Activated gamma-delta T cell treated with anti-CD3 and anti-CD28 coated beads, Interleukin-2, amount 50 U/mL, for 16 hours (primary cell): ENCODE results near the gene DIRAS1.

Experiments used
- DNase-seq: peaks from one replicate; pipeline ENCODE4 v3.0.0-alpha.2; 2020; ENCODE audit warnings: low read depth

DIRAS1 gene, protein sequence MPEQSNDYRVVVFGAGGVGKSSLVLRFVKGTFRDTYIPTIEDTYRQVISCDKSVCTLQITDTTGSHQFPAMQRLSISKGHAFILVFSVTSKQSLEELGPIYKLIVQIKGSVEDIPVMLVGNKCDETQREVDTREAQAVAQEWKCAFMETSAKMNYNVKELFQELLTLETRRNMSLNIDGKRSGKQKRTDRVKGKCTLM

DNA sequence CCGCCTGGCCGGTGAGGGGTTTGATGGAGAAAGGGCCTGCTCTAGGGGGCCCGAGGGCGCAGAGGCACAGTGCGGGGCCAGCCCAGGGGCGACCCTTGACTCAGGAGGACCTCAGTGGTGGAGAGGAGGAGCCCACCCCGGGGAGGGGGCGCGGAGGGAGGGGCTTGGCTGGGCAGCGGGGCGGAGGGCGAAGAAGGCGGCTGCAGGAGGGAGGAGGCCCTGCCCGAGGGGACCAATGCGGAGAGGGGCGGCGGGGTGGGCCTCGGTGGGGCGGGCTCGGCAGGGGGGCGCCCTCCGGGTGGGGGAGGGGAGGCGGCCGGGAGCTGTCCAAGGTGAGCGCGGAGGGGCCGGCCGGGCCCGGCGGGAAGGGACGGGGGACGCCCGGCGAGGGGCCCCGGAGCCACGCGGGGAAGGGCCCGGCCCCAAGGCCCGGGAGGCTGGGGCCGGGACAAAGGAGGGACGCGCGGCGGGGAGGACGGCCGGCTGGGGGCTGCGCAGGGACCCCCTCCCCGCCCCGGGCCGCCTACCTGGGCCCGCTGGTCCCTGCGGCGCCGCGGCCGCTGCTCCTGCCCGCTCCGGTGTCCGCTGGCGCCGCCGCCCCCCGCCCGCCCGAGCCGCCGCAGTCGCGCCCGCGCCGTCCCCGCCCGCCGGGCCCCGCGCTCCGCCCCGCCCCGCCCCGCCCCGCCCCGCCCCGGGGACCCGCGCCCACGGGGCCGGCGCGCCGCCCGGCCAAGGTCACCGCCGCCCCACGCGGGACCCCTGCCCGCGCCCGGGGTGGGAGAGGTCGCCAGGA, at the start of gene DIRAS1:
DIRAS1 (minus strand) TSS at position 596 of the 793 bp plus-strand sequence. CDS start 3,566 bp downstream, outside the sequence.
- DNase-seq = no peak

DNA sequence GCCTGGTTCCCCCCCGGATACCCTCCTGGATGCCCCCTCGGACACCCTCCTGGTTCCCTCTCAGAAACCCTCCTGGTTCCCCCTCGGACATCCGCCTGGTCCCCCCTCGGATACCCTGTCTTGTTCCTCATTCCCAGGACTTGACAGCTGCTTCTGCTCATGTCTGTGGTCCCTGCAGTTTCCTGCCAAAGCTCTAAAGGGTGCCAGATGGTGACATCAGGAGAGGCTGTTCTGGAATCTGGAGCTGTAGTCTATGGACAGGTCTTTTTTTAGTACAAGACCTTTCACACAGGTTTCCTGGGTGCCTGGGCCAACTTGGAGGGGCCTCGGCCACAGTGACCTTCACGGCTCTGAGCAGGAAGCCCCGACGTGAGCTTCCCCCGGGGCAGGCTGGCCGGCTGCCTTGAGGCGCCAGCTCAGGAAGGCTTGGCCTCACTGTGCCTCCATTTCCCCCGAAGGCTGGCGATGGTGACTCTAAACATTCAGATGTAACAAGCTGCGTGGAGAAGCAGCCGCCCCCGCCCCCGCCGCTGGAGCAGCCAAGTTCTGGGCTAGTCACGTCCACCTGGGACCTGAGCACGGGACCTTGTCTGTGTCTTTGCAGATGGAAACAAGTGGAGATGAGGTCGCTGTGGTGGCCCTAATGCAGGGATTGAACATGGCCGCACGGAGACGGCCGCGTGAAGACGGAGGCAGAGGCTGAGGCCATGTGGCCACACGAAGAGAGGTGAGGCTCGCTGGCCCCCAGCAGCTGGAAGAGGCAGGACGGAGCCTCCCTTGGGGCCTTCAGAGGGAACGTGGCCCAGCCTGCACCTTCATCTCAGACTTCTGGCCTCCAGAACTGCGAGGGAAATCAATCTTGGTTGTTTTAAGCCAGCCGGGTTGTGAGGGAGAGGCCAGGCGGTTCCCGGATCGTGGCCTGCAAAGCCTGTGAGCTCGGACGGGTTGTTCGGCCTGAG, 49.2 kb upstream of the DIRAS1 start:
- DNase-seq = no peak

DNA sequence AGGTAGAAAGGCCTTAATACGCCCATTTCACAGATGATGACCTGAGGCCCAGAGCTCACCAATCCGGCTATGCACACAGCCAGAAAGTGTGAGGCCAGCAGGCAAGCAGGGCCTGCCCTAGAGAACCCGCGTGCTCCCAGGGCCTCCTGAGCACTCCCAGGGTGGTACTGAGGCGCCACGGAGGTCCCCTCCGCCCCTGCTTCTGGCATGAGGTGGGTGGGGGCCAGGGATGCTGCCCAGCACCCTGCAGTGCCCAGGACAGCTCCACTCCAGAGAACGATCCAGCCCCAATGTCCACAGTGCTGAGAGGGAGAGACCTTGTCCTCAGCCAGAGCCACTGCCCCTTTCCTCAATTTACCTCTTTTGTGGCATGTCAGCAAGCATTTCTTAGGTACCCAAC, 48.0 kb upstream of the DIRAS1 start:
- DNase-seq = no peak

DNA sequence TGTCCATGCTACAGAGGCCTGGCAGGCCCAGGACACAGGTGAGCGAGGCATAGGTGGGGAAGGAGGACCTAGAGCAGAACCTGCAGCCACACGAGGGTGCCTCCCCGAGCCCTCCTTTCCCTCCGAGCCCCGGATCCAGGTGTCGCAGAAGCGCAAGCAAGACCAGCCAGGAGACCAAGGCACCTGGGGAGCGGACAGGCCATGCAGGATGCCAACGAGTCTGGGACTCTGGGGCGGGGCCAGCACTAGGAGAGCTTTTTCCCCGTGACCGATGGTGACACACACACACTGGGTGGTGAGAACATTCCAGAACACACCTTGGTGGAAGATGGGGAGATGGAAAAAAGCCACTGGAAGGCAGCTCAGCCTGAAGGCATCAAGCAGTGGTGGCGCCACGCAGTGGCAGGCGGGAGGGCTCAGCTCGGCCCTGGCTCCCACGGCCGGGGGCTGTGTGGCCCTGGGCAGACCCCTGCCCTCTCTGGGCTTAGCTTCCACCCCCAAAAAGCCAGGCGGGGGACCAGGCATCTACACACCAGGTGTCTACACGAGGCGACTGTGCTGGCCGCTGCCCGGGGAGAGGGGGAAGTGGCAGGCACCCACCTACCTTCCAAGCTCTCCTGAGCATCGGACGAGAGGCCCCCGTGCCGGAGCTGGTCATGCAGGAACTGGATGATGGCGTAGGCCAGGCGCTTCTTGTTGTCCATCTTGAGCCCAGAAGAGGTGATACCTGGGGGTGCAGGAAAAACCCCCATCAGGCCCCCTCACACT, 47.4 kb upstream of the DIRAS1 start:
- DNase-seq = no peak

DNA sequence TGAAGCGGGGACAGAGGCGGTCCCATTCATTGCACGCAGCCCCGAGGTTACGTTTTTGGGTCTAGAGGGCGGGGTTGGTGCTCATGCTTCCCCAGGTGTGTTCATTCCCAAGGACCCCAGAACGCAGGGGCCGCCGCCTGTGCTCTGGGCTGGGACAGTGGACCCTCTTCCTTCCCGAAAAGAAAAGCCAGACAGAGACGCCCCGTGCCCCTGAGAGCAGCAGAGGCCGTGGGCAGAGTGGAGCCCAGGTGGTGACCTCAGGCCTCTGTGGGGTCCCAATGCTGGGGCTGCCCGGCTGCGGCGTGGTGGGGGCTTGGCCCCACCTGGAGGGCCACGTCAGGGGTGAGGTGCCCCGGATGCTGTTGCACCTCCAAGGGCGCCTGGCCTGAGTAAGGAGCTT, 46.5 kb upstream of the DIRAS1 start:
- DNase-seq = no peak

DNA sequence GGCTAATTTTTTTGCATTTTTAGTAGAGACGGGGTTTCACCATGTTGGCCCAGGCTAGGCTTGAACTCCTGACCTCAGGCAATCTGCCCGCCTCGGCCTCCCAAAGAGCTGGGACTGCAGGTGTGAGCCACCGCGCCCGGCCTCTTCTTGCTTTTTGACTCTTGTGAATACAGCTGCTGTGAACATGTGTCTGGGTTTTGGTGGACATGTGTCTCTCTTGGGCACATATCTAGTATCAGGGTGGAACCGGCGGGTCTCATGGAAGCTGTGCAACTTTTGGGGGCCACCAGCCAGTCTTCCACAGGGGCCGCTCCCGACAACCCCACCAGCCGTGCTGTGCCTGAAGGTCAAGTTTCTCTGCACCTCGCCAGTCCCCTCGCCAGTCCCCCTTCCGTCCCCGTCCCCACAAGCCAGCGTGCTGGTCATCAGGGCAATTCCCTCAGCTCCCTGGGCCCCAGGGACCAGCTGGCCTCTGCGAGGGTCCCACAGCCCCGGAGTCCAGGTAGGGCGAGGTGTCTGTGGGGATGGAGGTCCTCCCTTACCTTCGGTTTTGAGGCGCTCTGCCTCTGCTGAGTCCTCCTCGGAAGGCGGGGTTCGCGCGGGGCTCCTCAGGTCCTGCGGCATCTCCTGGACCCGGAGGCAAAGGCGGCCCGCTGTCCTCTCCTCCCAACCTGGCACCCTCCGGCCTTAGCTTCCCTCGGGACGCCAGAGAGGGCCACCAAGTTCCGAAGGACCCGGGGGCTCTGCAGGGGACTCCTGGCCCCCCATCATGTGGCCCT, 45.6 kb upstream of the DIRAS1 start:
- DNase-seq = no peak

DNA sequence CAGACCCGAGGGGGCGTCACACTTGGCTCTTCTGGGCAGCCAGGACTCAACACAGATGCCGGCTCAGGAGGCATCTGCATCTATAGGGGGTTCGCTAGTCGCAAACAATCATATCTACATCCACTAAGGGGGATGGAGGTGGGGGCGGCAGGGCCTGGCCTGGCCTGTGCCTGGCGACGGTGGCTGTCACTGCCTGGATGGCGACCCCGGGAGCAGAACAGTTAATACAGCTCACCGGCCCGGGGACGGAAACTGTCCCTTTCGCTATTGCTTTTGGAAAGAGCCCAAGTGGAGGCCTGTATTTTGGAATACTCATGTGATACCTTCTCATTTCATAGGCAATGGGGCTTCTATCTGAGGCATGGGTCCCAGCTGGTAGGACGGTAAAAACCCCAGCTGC, 44.2 kb upstream of the DIRAS1 start:
- no peak for DNase-seq

DNA sequence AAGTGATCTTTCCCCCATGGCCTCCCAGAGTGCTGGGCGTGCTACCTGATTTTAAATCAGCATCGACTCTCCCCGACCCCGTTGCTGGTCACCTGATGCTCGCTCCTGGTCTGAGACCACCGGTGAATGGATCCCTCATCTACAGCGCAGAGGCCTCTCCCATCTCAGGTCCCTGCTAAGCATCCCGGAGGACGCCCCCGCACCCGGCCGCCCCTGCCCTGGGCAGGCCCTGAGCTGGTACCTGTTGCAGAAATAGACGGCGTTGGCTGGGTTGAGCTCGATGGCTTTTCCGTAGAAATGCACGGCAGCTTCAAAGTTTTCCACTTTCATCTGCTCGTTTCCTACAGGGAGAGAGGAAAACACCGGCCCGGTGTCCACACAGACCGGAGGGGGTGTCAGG, 43.8 kb upstream of the DIRAS1 start:
- DNase-seq = no peak

DNA sequence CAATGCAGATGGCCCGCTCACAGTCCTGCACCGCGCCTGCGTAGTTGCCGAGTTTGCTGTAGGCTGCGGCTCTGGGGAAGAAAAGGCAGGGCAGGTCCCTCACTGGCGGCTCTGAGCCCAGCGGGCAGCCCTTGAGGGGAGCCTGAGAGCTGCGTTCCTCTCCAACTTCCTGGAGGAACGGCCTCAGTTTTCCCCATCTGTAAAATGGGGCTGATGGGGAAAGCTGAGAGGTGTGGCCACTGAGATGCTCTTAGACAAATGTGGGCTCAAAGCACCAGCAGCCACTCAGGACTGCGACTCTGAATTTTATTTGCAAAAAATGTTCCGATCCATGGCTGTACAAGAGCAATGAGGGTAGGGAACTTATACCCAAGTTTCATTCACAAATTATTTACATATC, 42.5 kb upstream of the DIRAS1 start:
- DNase-seq = no peak

DNA sequence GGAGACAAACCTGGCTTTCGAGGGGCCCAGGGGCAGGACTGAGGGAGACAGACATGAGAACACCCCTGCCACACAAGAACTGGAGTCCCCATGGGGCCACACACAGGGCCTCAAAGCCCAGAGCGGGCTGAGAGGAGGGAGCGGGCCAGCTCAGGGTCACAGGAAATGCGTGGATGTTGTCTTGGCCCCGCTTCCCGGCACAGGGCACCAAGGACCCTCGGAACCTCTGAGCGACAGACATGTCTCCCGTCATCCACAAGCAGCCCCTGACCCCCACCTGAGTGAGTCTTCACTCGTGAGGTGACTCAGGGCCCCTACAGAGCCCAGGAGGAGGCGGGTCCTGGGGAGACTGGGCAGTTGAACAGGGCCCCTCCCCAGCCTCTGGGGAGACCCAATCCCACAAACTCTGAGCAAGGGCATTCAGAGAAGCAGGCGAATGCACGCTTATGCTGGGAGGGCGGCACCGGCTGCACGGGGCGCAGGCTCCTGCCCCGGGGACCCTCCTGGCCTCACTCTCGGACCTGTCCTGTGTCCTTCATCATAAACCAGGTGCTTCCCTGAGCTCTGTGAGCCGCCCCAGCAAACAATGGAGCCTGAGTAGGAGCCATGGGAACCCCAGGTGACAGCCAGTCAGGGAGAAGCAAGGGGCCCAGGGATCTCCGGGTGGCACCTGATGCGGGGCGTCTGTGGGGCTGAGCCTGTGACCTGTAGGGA, 41.8 kb upstream of the DIRAS1 start:
- no peak for DNase-seq

DNA sequence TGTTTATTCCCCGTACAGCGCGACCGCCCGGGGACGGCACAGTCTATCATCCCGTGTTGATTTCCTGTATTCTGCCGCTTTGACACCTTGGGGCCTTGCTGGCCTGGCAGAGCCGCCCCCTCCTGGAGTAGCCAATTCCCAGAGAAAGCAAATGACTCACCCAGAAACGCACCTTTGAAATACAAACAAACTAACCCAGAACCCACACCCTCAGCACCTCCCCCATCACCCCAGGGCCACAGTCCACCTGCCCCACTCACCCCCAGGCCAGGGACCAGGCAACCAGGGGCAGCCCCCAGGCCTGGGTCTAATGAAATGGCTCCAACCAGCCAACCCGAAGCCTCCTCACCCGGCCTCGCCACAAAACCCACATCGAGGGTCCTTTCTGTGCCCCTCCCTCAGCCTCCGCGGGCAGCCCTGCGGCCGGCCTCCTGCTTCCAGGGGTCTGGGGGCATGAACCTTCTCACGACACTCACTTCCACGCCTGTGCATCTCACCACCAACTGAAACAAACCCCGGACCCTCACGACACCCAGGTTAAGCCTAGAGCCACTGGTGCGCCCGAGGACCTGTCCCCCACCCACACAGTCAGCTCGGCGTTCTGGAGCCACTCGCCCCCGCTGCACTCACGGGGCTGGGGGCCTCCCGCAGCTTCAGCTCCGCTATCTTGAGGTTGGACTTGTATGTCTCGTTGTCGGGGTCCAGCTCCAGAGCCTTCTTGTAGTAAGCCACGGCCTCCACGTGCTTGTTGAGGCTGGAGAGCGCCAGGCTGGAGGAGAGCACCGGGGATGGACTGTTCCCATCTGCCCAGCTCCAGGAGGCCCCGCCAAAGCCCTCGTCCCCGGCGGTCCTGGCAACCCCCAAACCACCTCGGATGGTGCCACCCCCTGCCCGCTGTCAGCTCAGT, 41.0 kb upstream of the DIRAS1 start:
- DNase-seq = no peak

DNA sequence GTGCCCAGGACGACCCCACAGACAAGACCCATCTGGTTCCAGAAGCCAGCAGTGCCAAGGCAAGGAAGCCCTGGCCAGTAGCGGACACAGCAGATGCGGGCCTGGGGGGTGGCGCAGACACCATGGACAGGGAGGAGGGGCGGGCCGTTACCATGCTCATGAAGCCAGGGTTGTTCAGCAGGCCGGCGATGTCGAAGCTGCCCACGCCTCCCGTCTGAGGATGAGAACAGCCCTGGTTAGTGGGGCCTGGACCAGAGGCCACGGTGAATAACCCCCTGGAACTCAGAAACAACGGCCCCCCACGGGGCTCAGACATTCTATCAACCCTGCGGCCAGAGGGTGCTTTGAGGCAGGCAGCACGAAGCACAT, 40.1 kb upstream of the DIRAS1 start:
- DNase-seq = no peak

DNA sequence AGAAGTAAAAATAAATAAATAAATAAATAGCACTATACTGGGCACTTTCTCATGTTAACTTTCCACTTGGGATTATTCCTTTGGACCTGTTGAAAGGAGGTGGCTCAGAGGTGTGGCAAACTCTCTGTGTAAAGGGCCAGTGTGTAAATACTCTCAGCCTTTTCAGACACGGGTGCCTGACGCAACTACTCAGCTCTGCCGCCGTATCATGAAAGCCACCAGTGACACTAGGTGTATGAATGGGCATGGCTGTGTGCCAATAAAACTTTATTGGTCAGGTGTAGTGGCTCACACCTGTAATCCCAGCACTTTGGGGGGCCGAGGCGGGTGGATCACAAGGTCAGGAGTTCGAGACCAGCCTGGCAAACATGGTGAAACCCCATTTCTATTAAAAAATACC, 38.8 kb upstream of the DIRAS1 start:
- DNase-seq = no peak

DNA sequence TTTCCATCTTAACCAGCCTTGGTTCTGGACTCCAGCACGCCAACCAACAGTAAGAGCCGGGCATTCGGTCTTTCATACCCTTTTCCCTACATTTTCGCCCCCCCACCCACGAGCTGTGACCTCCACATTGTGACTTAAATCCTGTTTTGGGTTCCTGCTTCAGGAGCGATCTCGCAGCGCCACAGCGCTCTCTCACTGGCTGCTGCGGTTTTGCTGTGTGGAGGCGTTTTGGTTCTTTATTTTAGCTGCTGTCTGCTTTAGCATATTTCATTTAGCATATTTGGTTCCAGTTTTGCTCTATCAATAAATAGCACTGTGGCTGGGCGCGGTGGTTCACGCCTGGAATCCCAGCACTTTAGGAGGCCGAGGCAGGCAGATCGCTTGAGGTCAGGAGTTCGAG, 38.2 kb upstream of the DIRAS1 start:
- DNase-seq = no peak

DNA sequence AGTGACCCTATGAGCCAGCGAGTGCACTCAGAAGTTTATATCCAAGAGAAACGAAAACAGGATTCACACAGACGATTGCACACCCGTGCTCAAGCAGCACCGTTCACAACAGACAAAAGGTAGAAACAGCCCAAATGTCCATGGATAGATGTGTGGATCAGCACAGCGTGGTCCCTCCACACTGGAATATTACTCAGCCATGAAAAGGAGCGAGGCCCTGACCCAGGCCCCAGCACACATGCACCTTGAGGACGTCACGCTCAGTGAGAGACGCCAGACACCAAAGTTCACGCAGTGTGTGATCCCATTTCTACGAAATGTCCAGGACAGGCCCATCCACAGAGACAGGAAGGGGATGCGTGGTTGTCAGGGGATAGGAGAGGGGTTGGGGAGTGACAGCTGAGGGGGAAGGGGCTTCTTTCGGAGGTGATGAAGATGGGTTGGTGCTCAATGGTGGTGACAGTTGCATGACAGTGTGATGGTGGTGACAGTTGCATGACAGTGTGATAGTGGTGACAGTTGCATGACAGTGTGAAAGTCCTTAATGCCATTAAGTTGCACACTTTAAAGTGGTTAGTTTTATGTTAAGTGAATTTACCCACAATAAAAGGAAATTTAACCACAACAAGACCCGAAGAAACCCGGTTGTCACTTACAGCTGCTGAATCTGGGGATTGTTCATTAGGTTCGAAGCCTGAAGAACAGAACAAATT, 37.6 kb upstream of the DIRAS1 start:
- DNase-seq = no peak

DNA sequence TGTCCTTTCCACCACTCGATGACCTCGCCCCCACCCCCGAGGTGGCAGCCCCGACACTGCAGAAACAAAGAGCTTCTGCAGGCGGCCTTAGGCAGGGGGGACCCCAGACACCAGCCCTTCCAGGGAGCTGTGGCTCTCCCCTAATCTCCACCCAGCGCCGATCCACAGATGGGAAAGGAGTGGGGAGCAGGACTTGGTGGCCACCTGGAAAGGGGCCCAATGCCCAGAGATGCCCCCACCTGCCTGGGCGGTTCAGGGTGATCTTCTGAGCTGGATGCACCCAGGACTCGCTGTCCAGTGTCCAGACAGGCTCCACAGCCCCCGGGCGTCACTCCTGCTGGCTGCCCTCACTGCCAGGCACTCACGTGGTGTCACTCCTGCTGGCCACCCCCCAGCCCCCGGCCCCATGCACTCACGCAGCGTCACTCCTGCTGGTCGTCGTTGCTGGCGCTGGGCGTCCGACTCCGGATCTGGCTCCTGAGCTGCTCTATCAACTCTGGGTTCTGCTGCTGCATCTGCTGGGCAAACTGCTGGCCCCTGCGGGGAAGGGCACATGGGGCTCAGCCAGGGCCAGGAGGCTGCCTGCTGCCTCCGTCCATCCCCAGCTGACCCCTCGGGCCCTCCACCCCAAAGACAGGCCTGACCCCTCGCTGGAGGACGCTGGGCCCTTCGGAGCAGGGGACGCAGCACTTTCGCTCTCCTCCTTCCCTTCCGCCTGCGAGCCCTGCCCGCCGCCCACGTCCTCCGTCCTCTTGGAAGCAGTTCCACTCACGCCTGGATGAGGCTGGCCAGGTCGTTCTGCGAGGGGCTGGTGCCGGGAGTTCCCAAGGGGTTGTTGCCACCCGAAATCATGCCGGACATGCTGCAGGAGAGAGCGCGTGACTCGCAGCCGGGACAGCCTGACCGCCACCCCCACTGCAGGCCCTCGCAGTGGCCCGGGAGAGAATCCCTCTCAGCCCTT, 36.0 kb upstream of the DIRAS1 start:
- no peak for DNase-seq

DNA sequence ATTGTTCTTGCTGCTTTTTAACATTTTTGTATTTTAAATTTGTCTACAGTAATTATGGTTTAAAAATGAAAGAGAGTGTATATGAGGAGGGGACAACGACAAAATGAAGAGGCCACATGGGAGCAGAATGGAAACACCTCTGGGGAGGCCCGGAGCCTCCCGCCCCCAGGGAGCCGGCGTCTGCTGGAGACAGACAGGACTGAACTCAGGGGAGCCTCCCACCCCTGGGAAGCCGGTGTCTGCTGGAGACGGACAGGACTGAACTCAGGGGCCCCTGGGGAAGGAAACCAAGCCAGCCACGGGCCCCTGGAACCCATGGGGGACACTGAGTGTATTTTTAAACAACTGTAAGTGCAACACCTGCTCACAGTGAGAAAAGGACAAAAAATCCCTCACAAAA, 35.3 kb upstream of the DIRAS1 start:
- no peak for DNase-seq

DNA sequence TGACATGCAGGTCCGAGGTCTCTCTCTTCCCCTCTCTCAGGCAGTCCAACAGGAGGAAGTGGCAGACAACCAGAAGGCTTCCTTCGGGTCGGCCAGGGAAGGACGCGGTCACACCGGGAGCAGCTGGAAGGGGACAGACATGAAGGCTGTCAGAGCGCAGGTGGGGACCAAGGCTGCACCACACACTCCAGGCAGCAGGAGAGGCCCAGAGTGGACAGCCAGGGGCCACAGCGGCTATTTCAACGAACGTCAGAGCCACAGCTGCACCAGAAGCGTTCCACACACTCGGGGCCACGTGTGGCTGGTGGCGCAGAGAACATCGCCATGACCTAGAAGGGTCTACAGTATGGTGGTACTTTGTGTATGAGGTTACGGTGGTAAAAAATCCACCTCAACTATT, 34.6 kb upstream of the DIRAS1 start:
- no peak for DNase-seq
